ENCODE data around the gene CYP2C9. TPM values are rescaled to one million over a fixed set of nuclear protein-coding genes. Genes with fewer than 3 reads are reported as not detected.

Gene CYP2C9
- total and polyA plus RNA-seq, 2 of the 13 experiments (the other 11 are each of a cell fraction or from before 2014, with no cell fraction given) = not detected

DNA sequence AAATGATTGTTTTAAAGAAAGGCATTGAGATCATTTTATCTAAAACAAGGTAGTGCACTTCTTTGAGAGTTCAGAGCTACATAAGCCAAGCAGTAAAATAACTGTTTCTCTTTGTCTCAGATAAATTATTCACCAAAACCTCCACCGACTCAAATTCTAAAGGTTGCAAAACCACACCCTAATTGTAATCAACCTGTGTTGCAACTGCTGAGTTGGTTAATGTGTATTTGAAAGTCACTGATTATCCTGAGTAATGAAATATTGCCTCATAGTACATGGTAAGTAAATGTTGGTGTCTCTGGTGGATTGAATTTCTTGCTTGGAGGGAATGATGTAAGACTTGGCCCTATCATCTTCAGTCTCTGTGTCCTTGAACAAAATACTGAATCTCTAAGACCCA lies 35.9 kb upstream of the CYP2C9 start (continued):
- TF ChIP-seq, protein P1, sequence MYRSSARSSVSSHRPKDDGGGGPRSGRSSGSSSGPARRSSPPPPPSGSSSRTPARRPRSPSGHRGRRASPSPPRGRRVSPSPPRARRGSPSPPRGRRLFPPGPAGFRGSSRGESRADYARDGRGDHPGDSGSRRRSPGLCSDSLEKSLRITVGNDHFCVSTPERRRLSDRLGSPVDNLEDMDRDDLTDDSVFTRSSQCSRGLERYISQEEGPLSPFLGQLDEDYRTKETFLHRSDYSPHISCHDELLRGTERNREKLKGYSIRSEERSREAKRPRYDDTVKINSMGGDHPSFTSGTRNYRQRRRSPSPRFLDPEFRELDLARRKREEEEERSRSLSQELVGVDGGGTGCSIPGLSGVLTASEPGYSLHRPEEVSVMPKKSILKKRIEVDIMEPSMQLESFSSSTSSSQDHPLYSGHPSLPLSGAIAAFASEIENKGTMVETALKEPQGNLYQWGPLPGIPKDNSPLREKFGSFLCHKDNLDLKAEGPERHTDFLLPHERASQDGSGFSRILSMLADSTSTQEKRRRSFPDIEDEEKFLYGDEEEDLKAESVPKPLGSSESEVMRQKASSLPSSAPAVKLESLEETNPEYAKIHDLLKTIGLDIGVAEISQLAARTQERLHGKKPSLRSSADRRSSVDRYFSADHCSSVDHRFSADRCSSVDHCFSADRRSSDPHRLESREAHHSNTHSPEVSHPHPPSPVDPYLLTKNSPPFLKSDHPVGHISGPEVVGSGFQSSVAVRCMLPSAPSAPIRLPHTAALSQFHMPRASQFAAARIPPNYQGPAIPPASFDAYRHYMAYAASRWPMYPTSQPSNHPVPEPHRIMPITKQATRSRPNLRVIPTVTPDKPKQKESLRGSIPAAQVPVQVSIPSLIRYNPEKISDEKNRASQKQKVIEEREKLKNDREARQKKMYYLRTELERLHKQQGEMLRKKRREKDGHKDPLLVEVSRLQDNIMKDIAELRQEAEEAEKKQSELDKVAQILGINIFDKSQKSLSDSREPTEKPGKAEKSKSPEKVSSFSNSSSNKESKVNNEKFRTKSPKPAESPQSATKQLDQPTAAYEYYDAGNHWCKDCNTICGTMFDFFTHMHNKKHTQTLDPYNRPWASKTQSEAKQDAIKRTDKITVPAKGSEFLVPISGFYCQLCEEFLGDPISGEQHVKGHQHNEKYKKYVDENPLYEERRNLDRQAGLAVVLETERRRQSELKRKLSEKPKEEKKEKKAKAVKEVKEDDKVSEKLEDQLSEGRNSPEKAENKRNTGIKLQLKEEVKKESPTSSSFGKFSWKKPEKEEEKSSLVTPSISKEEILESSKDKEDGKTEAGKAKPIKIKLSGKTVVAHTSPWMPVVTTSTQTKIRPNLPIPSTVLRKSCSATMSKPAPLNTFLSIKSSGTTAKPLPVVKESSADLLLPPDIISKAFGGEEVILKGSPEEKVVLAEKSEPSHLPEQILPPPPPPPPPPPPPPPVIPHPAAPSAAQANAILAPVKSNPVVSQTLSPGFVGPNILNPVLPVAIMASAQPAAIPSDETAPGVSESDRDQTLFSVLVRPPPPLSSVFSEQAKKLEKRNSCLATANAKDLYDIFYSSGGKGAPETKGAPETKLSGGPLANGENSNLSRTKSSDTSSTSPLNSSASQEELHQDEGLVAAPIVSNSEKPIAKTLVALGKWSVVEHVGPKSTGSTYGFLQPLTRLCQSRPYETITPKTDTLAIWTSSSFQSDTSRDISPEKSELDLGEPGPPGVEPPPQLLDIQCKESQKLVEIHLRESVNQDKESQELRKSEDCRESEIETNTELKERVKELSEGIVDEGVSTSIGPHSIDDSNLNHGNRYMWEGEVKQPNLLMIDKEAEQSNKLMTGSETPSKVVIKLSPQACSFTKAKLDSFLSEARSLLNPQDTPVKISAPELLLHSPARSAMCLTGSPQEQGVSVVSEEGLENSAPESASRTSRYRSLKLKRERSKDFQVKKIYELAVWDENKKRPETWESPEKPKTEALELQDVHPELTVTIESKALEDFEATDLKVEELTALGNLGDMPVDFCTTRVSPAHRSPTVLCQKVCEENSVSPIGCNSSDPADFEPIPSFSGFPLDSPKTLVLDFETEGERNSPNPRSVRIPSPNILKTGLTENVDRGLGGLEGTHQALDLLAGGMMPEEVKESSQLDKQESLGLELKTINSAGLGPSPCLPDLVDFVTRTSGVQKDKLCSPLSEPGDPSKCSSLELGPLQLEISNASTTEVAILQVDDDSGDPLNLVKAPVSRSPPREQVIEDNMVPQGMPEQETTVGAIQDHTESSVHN (CRISPR knock-in tag; IDR thresholded peaks at IDR 0.05) = no peak
- TF ChIP-seq, protein P2, sequence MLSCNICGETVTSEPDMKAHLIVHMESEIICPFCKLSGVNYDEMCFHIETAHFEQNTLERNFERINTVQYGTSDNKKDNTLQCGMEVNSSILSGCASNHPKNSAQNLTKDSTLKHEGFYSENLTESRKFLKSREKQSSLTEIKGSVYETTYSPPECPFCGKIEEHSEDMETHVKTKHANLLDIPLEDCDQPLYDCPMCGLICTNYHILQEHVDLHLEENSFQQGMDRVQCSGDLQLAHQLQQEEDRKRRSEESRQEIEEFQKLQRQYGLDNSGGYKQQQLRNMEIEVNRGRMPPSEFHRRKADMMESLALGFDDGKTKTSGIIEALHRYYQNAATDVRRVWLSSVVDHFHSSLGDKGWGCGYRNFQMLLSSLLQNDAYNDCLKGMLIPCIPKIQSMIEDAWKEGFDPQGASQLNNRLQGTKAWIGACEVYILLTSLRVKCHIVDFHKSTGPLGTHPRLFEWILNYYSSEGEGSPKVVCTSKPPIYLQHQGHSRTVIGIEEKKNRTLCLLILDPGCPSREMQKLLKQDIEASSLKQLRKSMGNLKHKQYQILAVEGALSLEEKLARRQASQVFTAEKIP (CRISPR knock-in tag; IDR thresholded peaks at IDR 0.05; ENCODE audit: borderline replicate concordance) = no peak
- no peak; the same call in 1 of the 2 replicates for TF ChIP-seq EHMT2 (IDR thresholded peaks at IDR 0.05; ENCODE audit: borderline replicate concordance, low read depth, low read length)
- TF ChIP-seq, protein P3, sequence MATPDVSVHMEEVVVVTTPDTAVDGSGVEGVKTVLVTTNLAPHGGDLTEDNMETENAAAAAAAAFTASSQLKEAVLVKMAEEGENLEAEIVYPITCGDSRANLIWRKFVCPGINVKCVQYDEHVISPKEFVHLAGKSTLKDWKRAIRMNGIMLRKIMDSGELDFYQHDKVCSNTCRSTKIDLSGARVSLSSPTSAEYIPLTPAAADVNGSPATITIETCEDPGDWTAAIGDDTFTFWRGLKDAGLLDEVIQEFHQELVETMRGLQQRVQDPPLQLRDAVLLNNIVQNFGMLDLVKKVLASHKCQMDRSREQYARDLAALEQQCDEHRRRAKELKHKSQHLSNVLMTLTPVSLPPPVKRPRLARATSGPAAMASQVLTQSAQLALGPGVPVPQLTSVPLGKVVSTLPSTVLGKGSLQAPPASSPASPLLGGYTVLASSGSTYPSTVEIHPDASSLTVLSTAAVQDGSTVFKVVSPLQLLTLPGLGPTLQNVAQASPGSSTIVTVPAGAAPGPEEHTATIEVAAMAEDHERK (CRISPR knock-in tag; IDR thresholded peaks at IDR 0.05; ENCODE audit: low read depth) = no peak
- TF ChIP-seq, protein P4, sequence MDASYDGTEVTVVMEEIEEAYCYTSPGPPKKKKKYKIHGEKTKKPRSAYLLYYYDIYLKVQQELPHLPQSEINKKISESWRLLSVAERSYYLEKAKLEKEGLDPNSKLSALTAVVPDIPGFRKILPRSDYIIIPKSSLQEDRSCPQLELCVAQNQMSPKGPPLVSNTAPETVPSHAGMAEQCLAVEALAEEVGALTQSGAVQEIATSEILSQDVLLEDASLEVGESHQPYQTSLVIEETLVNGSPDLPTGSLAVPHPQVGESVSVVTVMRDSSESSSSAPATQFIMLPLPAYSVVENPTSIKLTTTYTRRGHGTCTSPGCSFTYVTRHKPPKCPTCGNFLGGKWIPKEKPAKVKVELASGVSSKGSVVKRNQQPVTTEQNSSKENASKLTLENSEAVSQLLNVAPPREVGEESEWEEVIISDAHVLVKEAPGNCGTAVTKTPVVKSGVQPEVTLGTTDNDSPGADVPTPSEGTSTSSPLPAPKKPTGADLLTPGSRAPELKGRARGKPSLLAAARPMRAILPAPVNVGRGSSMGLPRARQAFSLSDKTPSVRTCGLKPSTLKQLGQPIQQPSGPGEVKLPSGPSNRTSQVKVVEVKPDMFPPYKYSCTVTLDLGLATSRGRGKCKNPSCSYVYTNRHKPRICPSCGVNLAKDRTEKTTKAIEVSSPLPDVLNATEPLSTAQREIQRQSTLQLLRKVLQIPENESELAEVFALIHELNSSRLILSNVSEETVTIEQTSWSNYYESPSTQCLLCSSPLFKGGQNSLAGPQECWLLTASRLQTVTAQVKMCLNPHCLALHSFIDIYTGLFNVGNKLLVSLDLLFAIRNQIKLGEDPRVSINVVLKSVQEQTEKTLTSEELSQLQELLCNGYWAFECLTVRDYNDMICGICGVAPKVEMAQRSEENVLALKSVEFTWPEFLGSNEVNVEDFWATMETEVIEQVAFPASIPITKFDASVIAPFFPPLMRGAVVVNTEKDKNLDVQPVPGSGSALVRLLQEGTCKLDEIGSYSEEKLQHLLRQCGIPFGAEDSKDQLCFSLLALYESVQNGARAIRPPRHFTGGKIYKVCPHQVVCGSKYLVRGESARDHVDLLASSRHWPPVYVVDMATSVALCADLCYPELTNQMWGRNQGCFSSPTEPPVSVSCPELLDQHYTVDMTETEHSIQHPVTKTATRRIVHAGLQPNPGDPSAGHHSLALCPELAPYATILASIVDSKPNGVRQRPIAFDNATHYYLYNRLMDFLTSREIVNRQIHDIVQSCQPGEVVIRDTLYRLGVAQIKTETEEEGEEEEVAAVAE (CRISPR knock-in tag; IDR thresholded peaks at IDR 0.05; ENCODE audit: borderline replicate concordance) = 0 out of 2 replicates have a peak, but pooled peaks have one; percentile 28
- no peak for TF ChIP-seq ZNF256 (CRISPR knock-in tag; conservative IDR thresholded peaks at IDR 0.05)
- TF ChIP-seq ZNF776 (CRISPR knock-in tag; IDR thresholded peaks at IDR 0.05) = no peak
- peak; percentile 98 for TF ChIP-seq CEBPG (CRISPR knock-in tag; IDR thresholded peaks at IDR 0.05)

All from HepG2 (cell line).